HTERT RPE-1 (cell line): Measurements from ENCODE around the gene FOXJ1.

Experiments
- in situ Hi-C: fragments of 300-500 bp; cut with MboI; formaldehyde crosslinking; loops from 4 replicates; pipeline ENCODE4 v1.14.3; 2020; ENCODE audit warnings: low sequenced_read_pairs

Gene FOXJ1

DNA sequence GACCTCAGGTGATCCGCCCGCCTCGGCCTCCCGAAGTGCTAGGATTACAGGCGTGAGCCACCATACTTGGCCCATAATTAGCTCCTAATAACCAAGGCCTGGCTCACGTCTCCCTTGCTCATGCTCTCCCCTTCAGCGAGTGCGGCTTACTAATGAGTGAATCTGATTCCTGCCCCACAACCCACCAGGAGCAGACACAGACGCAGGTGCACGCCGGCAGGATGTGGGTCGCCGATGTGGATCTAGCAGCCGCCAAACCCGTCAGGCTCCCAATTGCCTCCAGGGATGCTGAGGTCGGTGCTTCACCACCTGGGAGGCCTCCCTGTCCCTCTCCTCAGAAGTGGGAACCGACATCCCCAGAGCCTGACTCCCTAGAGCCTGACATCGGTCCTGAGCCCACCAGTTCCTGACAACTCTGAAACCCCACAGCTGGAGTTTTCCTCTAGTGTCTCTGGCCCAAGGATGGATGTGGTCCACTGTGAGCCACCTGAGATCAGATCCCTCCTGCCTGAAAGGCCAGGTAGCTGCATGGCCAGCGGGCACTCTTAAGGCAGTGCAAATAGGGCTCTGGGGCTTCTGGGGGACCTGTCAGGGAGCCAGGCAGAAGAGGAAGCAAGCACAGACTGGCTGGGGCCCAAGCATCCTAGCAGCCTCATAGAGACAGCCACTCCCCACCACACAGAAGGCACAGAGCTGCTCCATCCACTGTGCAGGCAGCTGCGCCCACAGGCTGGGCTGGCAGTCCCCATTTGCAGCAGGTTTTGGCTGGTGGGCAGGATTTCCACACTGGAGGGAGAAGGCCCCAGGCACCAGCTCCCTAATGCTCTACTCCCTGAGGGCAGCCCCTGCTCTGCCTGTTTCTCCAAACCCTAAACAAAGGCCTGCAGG lies 48.3 kb downstream of the FOXJ1 start:
- in situ Hi-C loops: no loop called here

GRCh38 chr17:76091526-76092286 lies 49.3 kb downstream of the FOXJ1 start:
- in situ Hi-C loops: no loop called here

DNA sequence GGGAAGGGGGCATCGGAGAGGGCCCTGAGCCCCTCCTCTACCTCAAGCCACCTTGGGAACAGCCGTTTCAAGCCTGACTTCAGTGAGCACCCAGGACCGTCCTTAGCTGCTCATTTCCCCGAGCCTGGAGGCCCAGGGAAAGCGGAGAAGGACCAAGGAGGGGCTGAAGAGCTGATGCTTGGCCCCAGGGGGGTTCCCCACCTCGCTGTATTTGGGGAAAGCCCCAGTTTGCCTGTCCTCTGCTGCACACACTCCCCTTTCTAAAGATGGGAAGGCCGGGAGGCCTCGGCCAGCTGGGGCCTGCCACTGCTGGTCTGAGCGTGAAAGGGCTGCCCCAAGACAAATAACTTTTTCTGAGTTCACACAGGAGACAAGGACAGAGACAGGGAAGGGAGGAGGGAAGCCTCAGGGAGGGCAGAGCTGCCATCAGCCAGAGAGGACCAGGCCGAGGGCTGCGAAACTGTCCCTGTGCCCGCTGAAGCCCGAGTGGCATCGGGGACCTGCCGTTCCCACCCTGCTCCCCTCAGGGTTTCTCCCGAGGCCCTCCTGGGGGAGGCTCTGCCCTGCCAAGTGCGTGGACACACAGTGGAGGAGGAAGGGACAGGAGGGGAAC lies 50.4 kb downstream of the FOXJ1 start:
- in situ Hi-C loops: no loop called here

GRCh38 chr17:76089680-76090516 lies 51.1 kb downstream of the FOXJ1 start:
- in situ Hi-C loops: no loop called here

GRCh38 chr17:76088868-76089576 lies 52.0 kb downstream of the FOXJ1 start:
- in situ Hi-C loops: no loop called here

DNA sequence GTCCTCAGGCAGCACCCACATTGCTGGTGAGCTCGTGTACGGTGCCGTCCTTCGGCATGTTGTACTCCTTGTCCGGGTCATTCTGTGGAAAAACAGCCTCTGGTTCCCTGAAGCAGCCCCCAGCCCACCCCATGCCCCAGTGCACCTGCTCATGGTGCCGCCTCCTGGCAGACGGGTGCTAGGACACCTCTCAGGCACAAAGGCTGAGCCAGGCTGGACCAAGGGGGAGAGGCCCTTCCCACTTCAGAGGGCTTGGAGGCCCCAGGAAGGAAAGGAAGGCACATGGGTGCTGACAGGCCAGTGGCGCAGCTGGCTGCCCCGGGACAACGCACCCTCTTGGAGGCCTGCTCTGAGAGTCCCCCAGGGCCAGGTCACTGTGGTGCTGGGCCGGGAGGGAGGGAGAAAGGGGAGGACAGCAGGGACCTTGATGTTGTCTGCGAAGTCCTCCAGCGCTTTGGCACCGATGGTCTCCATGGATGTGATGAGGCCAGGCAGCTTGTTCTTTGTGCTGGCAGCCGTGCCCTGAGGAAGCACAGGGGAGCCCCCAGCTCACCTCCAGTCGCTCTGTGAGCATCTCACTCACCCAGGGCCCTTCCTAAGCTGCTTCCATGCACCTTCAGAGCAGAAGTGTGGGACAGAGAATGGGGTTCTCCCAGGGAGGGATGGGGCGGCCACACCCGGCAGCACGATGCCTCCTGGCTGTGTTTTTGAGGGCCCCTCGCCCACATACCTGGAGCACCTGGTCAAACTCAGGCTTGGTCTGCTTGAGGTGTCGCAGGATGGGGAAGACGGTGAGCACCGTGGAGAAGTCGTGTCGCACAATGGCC lies 52.8 kb downstream of the FOXJ1 start:
- in situ Hi-C loops: no loop called here

- in situ Hi-C loops: no loop called here
Measured at GRCh38 chr17:76087531-76087930, 53.5 kb downstream of the FOXJ1 start.

- in situ Hi-C loops: no loop called here
Measured at GRCh38 chr17:76086384-76086783, 54.7 kb downstream of the FOXJ1 start.
